Neutrophil (primary cell): Measurements from ENCODE around the gene CAMTA1.

Experiments used
- H3K27ac ChIP-seq: fragments of 200-600 bp; sonication (generic); 2 replicates; pipeline ENCODE4 v1.5.1; 2016; ENCODE audit warnings: mild to moderate bottlenecking, moderate library complexity
- H3K27me3 ChIP-seq: fragments of 200-600 bp; sonication (generic); 2 replicates; pipeline ENCODE4 v1.6.0; 2016; ENCODE audit warnings: mild to moderate bottlenecking
- H3K36me3 ChIP-seq: fragments of 200-600 bp; sonication (generic); 2 replicates; pipeline ENCODE4 v1.5.1; 2017
- H3K4me1 ChIP-seq, 2 experiments: fragments of 200-600 bp in 1 of 2; sonication (generic) in 1 of 2; 1 replicate in 1 of 2; 2 replicates in 1 of 2; pipeline versions ENCODE4 v1.5.1 to v1.6.1; 2013 to 2016; ENCODE audit warnings: low read depth in 1 of 2, low read length in 1 of 2, mild to moderate bottlenecking in 1 of 2, moderate library complexity in 1 of 2; ENCODE audit not compliant: control insufficient read depth in 1 of 2, insufficient read depth in 1 of 2
- H3K4me3 ChIP-seq, 2 experiments: fragments of 200-600 bp in 1 of 2; sonication (generic) in 1 of 2; 1 replicate in 1 of 2; 2 replicates in 1 of 2; pipeline ENCODE4 v1.5.1; 2013 to 2016; ENCODE audit warnings: low read depth in 1 of 2, low read length in 1 of 2, mild to moderate bottlenecking in 1 of 2, moderate library complexity in 1 of 2
- H3K9me3 ChIP-seq: fragments of 200-600 bp; sonication (generic); 2 replicates; pipeline ENCODE4 v1.5.1; 2016
- TF ChIP-seq, protein P1 (sequence below): fragments of 200-600 bp; sonication (generic); IDR thresholded peaks from 2 replicates; pipeline ENCODE4 v1.5.1; 2016; ENCODE audit warnings: antibody characterized with exemption

CAMTA1 gene

DNA sequence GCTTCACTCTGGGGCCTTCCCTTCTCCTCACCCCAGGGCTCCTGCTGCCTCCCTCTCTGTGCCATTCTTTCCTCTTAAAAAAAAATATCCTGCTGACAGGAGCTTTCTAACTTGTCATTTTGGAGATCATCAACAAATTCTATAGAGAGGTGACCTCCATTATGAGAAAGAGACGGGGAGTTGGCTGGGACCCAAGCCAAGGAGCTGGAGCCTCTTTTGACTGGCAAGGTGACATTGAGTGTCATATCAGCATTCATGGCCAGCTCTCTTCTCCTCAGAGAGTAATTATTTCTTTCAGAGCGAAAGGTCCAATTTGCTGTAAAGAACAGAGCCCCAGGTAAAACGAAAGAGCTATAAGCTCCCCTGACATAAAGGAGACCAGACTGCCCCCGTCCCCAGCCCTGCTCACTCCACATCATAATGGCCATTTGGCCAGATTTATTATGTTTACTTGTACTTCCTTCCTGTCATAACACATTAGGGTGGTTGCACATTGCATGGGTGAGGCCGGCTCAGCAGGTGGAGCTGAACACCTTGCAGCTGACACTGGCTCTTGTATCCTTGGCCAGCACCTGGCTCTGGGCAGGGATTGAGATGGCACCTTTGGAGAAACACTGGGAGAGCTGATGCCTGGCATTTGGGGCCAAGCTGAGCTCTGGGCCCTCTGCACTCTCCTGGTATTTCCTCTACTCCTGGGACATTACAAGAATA lies 581.9 kb downstream of the CAMTA1 start:
- no peaks in the 10 kb centered on the region for H3K4me1 ChIP-seq

DNA sequence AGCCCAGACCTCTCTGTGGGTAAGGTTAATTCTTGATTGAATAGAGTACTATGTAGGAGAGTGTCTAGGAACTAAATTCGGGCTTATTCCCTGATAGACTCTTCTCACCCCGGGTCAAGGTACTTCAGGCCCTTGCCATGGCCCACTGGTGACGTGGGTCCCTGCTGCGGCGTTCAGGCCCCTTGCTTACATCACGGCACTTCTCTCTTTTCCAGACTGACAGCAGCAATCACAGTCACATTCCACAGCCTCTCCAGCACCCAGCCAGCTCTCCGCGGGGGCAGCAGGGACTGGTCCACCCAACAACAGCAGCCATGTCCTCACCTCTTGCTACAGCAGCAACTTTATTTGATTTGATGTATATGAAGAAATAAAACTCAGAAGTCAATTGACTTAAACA lies 584.6 kb downstream of the CAMTA1 start:
- no peaks in the 10 kb centered on the region for H3K36me3 ChIP-seq
- no peak overlapping the region for H3K4me3 ChIP-seq
- peaks cover 12% of the 10 kb centered on the region for H3K27me3 ChIP-seq
- no peaks in the 10 kb centered on the region for H3K9me3 ChIP-seq
- TF ChIP-seq, protein P1, sequence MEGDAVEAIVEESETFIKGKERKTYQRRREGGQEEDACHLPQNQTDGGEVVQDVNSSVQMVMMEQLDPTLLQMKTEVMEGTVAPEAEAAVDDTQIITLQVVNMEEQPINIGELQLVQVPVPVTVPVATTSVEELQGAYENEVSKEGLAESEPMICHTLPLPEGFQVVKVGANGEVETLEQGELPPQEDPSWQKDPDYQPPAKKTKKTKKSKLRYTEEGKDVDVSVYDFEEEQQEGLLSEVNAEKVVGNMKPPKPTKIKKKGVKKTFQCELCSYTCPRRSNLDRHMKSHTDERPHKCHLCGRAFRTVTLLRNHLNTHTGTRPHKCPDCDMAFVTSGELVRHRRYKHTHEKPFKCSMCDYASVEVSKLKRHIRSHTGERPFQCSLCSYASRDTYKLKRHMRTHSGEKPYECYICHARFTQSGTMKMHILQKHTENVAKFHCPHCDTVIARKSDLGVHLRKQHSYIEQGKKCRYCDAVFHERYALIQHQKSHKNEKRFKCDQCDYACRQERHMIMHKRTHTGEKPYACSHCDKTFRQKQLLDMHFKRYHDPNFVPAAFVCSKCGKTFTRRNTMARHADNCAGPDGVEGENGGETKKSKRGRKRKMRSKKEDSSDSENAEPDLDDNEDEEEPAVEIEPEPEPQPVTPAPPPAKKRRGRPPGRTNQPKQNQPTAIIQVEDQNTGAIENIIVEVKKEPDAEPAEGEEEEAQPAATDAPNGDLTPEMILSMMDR = no peak
- no peaks in the 10 kb centered on the region for H3K4me1 ChIP-seq
- H3K27ac ChIP-seq = no peak overlapping the region

More for the DNA sequence above, 581.9 kb downstream of the CAMTA1 start:
- H3K36me3 ChIP-seq = no peaks in the 10 kb centered on the region
- TF ChIP-seq, protein P1 = no peak
- H3K4me3 ChIP-seq = no peak overlapping the region
- no peaks in the 10 kb centered on the region for H3K9me3 ChIP-seq
- no peak overlapping the region for H3K27ac ChIP-seq
- H3K27me3 ChIP-seq = no peaks in the 10 kb centered on the region

DNA sequence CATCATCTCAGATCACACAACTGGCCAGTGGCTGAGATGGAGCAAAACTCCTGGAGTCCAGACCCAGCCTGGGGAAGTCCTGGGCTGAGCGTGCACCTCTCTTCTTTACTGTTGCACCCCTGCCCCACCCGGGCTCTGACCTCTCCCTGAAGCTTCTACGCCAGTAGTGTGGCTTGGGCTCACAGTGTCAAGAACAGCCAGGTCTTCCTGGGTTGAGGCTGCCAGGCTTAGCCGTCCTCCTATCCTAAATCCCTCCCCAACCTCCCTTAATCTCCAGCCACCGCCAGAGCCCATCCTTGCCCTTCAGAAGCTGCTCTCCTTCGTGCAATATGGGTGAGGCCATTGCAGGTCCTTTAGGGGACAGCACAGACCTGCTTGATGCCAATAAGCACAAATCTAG lies 586.7 kb downstream of the CAMTA1 start:
- Histone ChIP-seq H3K27me3 (peaks cover 12% of the 10 kb centered on the region), H3K36me3 (no peaks in the 10 kb centered on the region), H3K4me3 (no peak overlapping the region), H3K4me1 (no peaks in the 10 kb centered on the region), H3K27ac (no peak overlapping the region), H3K9me3 (no peaks in the 10 kb centered on the region)
- TF ChIP-seq, protein P1 = no peak

DNA sequence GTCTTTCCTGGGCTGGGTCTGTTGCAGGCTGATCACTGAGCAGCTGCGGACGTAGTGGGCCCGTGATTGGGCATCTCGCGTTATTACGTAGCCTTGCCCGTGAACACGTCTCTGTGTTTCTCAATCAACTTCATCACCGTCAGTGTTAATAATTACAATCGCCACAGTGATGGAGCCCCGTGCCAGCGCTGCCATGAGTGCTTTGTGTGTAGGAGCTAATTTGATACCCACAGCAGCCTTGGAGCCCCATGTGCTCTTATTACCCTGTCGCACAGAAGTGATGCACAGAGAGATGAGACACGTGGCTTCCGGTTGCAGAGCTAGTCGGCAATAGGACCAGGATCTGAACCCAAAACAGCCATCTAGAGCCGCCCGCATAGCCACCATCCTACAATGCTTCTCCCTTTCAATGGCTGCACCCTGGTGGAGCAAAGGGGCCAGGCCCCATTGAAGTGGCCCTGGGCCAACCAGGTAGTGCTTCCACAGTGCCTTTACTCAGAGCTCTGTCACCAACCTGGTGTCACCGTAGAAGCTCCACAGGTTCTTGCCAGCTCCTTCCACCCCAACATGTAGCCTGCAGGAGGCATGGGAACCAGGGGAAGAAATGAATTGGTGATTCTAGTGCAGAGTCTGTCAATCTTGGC lies 587.3 kb downstream of the CAMTA1 start:
- no peaks in the 10 kb centered on the region for H3K9me3 ChIP-seq
- no peak overlapping the region for H3K27ac ChIP-seq
- no peaks in the 10 kb centered on the region for H3K36me3 ChIP-seq
- H3K4me3 ChIP-seq = no peak overlapping the region
- TF ChIP-seq, protein P1 = no peak
- H3K4me1 ChIP-seq = no peaks in the 10 kb centered on the region
- peaks cover 12% of the 10 kb centered on the region for H3K27me3 ChIP-seq

DNA sequence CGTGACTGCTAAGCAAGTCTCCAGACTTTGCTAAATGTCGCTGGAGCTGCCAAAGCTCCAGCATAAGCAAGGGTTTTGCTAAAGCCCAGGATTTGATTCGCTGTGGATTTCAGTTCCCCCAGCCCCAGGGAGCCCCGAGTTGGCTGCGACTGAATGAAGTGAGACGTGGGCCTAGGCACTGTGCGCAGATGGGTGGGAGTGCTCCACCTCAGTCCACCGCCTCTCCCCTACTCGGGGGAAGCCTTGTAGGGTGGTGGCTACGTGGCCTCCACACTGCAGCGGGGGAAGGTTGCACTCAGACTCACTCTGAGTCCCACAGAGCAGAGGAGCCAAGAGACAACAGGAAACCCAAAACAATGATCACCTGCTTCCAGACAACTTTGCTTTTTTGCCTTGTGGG lies 588.0 kb downstream of the CAMTA1 start:
- no peaks in the 10 kb centered on the region for H3K36me3 ChIP-seq
- H3K27ac ChIP-seq = no peak overlapping the region
- no peak overlapping the region for H3K4me3 ChIP-seq
- no peaks in the 10 kb centered on the region for H3K4me1 ChIP-seq
- peaks cover 12% of the 10 kb centered on the region for H3K27me3 ChIP-seq
- H3K9me3 ChIP-seq = no peaks in the 10 kb centered on the region
- TF ChIP-seq, protein P1 = no peak
